ENCODE results near the gene RTN4RL2.

- TF ChIP-seq POLR2A (IDR thresholded peaks at IDR 0.05; ENCODE audit: low read length) (no peak), GATA1 (IDR thresholded peaks at IDR 0.05; ENCODE audit: low read depth, low read length) (no peak)
These were observed 21.0 kb downstream of the RTN4RL2 start for GRCh38 chr11:57481315-57481714.
